ENCODE data around the gene CDKN2B-AS1.

The CDKN2B-AS1 gene

GRCh38 chr9:21988056-21988990 is 6.3 kb upstream of the CDKN2B-AS1 start:
- Histone ChIP-seq H3K4me3 (ENCODE audit: low read length) (no peak overlapping the region), H3K9ac (ENCODE audit: low read length) (no peak overlapping the region), H3K4me1 (ENCODE audit: control insufficient read depth, insufficient read depth, low read length) (no peaks in the 10 kb centered on the region), H3K36me3 (ENCODE audit: control insufficient read depth, insufficient read depth, low read length) (no peaks in the 10 kb centered on the region), H3K27ac (ENCODE audit: low read depth, low read length) (no peak overlapping the region), H3K27me3 (ENCODE audit: control insufficient read depth, insufficient read depth, low read length) (peaks cover 13% of the 10 kb centered on the region)

DNA sequence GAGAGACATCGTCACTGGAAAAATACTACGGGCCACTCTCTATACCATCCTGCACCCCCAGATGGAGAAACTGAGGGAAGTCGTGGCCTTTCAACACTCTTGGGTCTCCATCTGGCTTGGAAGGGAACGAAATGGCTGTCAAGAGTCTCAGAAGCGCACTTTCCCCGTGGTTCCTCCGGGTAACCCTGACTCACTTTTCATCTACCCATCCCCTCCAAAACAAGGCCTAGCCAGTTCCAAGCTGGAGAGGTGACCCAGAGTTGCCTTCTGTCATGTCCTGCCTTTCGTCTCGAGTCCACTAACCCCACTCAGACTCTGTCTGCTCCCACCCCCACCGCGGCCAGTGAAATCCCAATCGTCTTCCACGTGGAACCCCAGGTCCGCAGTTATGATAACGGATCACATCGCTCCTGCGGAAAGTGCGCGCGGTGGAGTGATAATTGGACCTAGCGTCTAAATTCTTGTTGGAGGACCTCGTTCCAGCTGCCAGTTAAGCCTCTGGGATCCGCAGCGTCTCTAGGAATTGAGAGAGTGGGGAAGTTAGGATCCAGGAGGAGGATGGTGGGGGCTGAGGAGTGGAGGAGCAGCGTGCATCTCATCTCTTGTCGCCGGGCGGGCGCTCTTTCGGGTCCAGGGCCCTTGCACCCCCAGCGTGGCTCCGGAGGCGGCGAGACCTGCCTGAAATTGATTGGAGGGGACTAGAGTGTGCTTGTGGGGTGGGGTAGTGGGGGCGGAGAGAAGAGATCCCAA is 5.0 kb upstream of the CDKN2B-AS1 start:
- Histone ChIP-seq H3K27ac (ENCODE audit: low read depth, low read length) (no peak overlapping the region), H3K4me3 (ENCODE audit: low read length) (no peak overlapping the region), H3K36me3 (ENCODE audit: control insufficient read depth, insufficient read depth, low read length) (no peaks in the 10 kb centered on the region), H3K4me1 (ENCODE audit: control insufficient read depth, insufficient read depth, low read length) (no peaks in the 10 kb centered on the region), H3K9ac (ENCODE audit: low read length) (no peak overlapping the region), H3K27me3 (ENCODE audit: control insufficient read depth, insufficient read depth, low read length) (peaks cover 22% of the 10 kb centered on the region)

DNA sequence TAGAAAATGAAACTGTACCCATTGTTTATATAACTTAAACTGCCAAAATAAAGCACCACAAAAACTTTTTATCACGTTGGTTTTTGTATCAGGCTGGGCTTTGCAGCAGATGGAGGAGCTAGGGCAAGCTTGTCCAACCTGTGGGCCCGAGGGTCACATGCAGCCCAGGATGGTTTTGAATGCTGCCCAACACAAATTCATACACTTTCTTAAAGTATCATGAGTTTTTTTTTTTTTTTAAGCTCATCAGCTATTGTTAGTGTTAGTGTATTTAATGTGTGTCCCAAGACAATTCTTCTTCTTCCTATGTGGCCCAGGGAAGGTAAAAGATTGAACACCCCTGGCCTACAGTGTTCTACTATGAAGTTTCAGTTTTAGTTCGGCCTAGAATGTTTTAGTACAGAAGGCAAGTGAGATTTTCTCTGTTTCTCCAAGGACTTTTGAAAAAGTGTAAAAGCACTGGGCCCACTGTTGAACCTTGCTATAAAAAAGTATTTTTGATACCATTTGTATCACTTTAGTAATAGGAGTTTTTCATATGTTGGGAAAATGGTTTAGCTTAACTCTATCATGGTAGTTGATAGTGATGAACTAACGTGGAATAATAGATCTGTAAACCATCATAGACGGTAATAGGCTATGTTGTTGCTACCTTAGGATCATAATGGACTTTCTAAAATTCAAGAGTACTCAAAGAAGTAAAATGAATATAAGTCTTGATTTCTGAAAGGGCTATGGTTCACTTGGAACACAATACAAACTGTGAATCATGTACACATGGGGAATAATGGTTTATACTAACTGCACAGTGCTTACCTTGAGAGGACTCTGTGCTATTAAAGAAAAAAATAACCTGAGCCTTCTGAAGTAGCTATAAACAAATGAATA is 3.3 kb upstream of the CDKN2B-AS1 start:
- peaks cover 22% of the 10 kb centered on the region for H3K27me3 ChIP-seq (ENCODE audit: control insufficient read depth, insufficient read depth, low read length)
- H3K27ac ChIP-seq (ENCODE audit: low read depth, low read length), result no peak overlapping the region
- no peak overlapping the region for H3K4me3 ChIP-seq (ENCODE audit: low read length)
- no peaks in the 10 kb centered on the region for H3K4me1 ChIP-seq (ENCODE audit: control insufficient read depth, insufficient read depth, low read length)
- no peak overlapping the region for H3K9ac ChIP-seq (ENCODE audit: low read length)
- H3K36me3 ChIP-seq (ENCODE audit: control insufficient read depth, insufficient read depth, low read length), result no peaks in the 10 kb centered on the region

DNA sequence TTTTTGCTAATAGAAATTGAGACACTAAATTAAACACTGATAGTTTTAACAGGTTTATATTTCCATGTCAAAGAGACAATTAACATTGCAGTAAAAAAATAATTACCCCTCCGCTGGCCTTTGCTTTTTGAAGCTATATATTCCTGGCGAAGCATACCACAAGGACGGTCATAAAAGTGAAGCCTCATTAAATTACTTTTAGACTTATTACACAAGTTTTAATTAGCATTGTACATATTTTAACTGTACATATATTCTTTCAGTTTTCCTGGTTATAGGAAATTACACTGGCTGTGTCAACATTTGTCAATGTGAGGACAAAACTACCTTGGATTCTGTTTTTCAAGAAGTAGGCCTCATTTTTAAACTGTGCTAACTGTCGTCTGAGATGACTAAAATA is 1.6 kb upstream of the CDKN2B-AS1 start:
- Histone ChIP-seq H3K4me3 (ENCODE audit: low read length) (no peak overlapping the region), H3K4me1 (ENCODE audit: control insufficient read depth, insufficient read depth, low read length) (no peaks in the 10 kb centered on the region), H3K36me3 (ENCODE audit: control insufficient read depth, insufficient read depth, low read length) (no peaks in the 10 kb centered on the region), H3K9ac (ENCODE audit: low read length) (no peak overlapping the region), H3K27ac (ENCODE audit: low read depth, low read length) (no peak overlapping the region), H3K27me3 (ENCODE audit: control insufficient read depth, insufficient read depth, low read length) (peaks cover 22% of the 10 kb centered on the region)

- H3K27me3 ChIP-seq (ENCODE audit: control insufficient read depth, insufficient read depth, low read length), result peaks cover 22% of the 10 kb centered on the region
- H3K27ac ChIP-seq (ENCODE audit: low read depth, low read length), result peak within 1 kb of the TSS; percentile 61
- peak within 1 kb of the TSS; percentile 53 for H3K9ac ChIP-seq (ENCODE audit: low read length)
Observed at GRCh38 chr9:21993893-21994555, 567 bp upstream of the CDKN2B-AS1 start, which contains the start of gene CDKN2A. CDKN2A (minus strand) TSS chr9:21994392.

GRCh38 chr9:21995006-21995665 is 545 bp downstream of the CDKN2B-AS1 start:
- no peaks in the 10 kb centered on the region for H3K4me1 ChIP-seq (ENCODE audit: control insufficient read depth, insufficient read depth, low read length)
- H3K27ac ChIP-seq (ENCODE audit: low read depth, low read length), result peak overlapping the region; percentile 61
- peak overlapping the region; percentile 83 for H3K4me3 ChIP-seq (ENCODE audit: low read length)
- no peaks in the 10 kb centered on the region for H3K36me3 ChIP-seq (ENCODE audit: control insufficient read depth, insufficient read depth, low read length)
- H3K9ac ChIP-seq (ENCODE audit: low read length), result peak overlapping the region; percentile 53
- H3K27me3 ChIP-seq (ENCODE audit: control insufficient read depth, insufficient read depth, low read length), result peaks cover 13% of the 10 kb centered on the region

More at GRCh38 chr9:21993893-21994555, 567 bp upstream of the CDKN2B-AS1 start, which contains the start of gene CDKN2A:
- H3K4me3 ChIP-seq (ENCODE audit: low read length), result peak within 1 kb of the TSS; percentile 83
- no peaks in the 10 kb centered on the region for H3K36me3 ChIP-seq (ENCODE audit: control insufficient read depth, insufficient read depth, low read length)
- no peaks in the 10 kb centered on the region for H3K4me1 ChIP-seq (ENCODE audit: control insufficient read depth, insufficient read depth, low read length)

- Histone ChIP-seq H3K4me3 (ENCODE audit: low read length) (peak overlapping the region; percentile 83), H3K9ac (ENCODE audit: low read length) (no peak overlapping the region), H3K27me3 (ENCODE audit: control insufficient read depth, insufficient read depth, low read length) (peaks cover 12% of the 10 kb centered on the region), H3K36me3 (ENCODE audit: control insufficient read depth, insufficient read depth, low read length) (no peaks in the 10 kb centered on the region), H3K27ac (ENCODE audit: low read depth, low read length) (no peak overlapping the region), H3K4me1 (ENCODE audit: control insufficient read depth, insufficient read depth, low read length) (no peaks in the 10 kb centered on the region)
Observed at GRCh38 chr9:21995666-21996398, 1.2 kb downstream of the CDKN2B-AS1 start.

DNA sequence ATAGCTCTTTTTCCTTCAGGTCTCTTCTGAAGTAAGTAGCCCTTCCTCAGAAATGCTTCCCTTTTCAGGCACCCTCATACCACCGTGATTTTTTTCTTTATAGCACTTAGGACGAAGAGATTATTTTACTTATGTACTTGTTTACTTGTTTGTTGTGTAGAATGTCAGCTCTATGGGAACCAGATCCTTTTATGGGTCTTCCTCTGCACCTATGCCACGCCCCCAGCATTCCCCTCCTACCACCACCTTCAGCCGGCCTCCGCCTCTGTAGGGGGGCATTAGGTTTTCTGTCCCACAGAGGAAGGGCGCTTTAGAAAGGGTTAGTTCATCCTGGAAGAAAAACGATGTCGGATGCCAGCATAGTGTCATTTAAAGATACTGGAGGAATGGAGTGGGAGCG is 1.8 kb downstream of the CDKN2B-AS1 start:
- no peak overlapping the region for H3K27ac ChIP-seq (ENCODE audit: low read depth, low read length)
- H3K4me3 ChIP-seq (ENCODE audit: low read length), result no peak overlapping the region
- H3K27me3 ChIP-seq (ENCODE audit: control insufficient read depth, insufficient read depth, low read length), result peaks cover 12% of the 10 kb centered on the region
- no peaks in the 10 kb centered on the region for H3K36me3 ChIP-seq (ENCODE audit: control insufficient read depth, insufficient read depth, low read length)
- H3K4me1 ChIP-seq (ENCODE audit: control insufficient read depth, insufficient read depth, low read length), result no peaks in the 10 kb centered on the region
- H3K9ac ChIP-seq (ENCODE audit: low read length), result no peak overlapping the region

- H3K4me3 ChIP-seq (ENCODE audit: low read length), result no peak overlapping the region
- H3K27me3 ChIP-seq (ENCODE audit: control insufficient read depth, insufficient read depth, low read length), result peaks cover 10% of the 10 kb centered on the region
- no peaks in the 10 kb centered on the region for H3K4me1 ChIP-seq (ENCODE audit: control insufficient read depth, insufficient read depth, low read length)
- no peak overlapping the region for H3K9ac ChIP-seq (ENCODE audit: low read length)
- H3K27ac ChIP-seq (ENCODE audit: low read depth, low read length), result no peak overlapping the region
- no peaks in the 10 kb centered on the region for H3K36me3 ChIP-seq (ENCODE audit: control insufficient read depth, insufficient read depth, low read length)
Observed at GRCh38 chr9:21996858-21997257, 2.3 kb downstream of the CDKN2B-AS1 start.

DNA sequence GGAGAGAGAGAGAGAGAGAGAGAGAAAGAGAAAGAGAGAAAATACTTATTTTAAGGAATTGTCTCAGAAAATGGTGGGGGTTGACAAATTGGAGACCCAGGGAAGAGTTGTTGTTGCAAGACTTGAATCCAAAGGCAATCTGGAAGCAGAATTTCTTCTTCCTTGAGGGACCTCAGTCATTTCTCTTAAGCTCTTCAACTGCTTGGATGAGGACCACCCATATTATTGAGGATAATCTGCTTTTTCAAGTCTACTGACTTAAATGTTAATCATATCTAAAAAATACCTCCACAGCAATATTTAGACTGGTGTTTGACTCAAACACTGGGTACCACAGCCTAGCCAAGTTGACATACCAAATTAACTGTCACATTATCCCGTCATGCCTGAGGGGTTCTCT is 2.9 kb downstream of the CDKN2B-AS1 start:
- Histone ChIP-seq H3K4me3 (ENCODE audit: low read length) (no peak overlapping the region), H3K27me3 (ENCODE audit: control insufficient read depth, insufficient read depth, low read length) (peaks cover 10% of the 10 kb centered on the region), H3K4me1 (ENCODE audit: control insufficient read depth, insufficient read depth, low read length) (no peaks in the 10 kb centered on the region), H3K36me3 (ENCODE audit: control insufficient read depth, insufficient read depth, low read length) (no peaks in the 10 kb centered on the region), H3K9ac (ENCODE audit: low read length) (no peak overlapping the region), H3K27ac (ENCODE audit: low read depth, low read length) (no peak overlapping the region)

DNA sequence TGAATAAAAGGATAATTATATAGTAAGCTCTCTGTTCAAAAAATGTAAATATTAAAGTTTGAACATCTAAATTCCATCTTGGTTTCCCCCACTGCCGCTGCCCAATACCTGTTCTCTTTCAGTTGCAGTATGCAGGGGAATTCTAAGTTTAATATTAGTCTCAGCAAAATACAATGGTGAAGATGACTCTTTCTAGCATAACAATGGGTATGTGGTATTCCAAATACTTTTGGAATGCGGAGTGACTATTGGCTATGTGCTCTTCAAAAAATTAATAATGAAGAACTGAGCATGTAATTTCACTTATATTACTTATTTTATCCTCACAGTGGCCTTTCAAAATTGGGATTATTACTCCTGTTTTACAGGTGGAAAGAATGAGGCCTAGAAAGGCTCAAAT is 3.4 kb downstream of the CDKN2B-AS1 start:
- no peaks in the 10 kb centered on the region for H3K4me1 ChIP-seq (ENCODE audit: control insufficient read depth, insufficient read depth, low read length)
- H3K27me3 ChIP-seq (ENCODE audit: control insufficient read depth, insufficient read depth, low read length), result peaks cover 10% of the 10 kb centered on the region
- H3K4me3 ChIP-seq (ENCODE audit: low read length), result no peak overlapping the region
- H3K27ac ChIP-seq (ENCODE audit: low read depth, low read length), result no peak overlapping the region
- H3K36me3 ChIP-seq (ENCODE audit: control insufficient read depth, insufficient read depth, low read length), result no peaks in the 10 kb centered on the region
- H3K9ac ChIP-seq (ENCODE audit: low read length), result no peak overlapping the region
